ENCODE measurements around the gene C17orf78.

The C17orf78 gene

DNA sequence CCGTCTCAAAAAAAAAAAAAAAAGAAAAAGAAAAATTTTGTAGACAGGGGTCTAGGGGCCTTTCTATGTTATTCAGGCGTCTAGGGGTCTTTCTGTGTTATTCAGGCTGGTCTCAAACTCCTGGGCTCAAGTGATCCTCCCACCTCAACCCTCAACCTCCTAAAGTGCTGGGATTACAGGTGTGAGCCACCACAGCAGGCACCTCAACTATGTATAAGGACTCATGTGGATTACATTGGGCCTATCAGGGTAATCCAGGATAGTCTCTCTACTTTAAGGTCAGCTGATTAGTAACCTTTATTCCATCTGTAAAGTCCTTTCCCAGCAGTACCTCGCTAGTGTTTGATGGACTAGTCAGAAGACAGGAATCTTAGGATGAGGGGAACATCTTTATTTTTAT is 53.3 kb downstream of the C17orf78 start:
- H3K9ac ChIP-seq (ENCODE audit: low read length), result no peak overlapping the region
- no peak overlapping the region for H3K4me3 ChIP-seq (ENCODE audit: low read length)
- H3K4me2 ChIP-seq (ENCODE audit: low read length), result no peak overlapping the region
- peaks cover 12% of the 10 kb centered on the region; the same call in 1 of the 2 replicates for H3K79me2 ChIP-seq (ENCODE audit: low read length)
- 0 out of 2 replicates have a peak, but pooled peaks cover 6% of the 10 kb centered on the region for H3K4me1 ChIP-seq (ENCODE audit: low read length)
- no peaks in the 10 kb centered on the region for H3K27me3 ChIP-seq (ENCODE audit: low read depth, low read length)
- peaks cover 51% of the 10 kb centered on the region for H3K36me3 ChIP-seq (replicated peaks; ENCODE audit: low read depth, low read length)
- H4K20me1 ChIP-seq (ENCODE audit: insufficient read depth, low read length), result no peaks in the 10 kb centered on the region
- H2AFZ ChIP-seq (ENCODE audit: low read depth, low read length), result no peak overlapping the region
- H3K27ac ChIP-seq (ENCODE audit: low read length), result no peak overlapping the region
- H3K9me3 ChIP-seq (ENCODE audit: insufficient read depth, low read length), result no peaks in the 10 kb centered on the region
- TF ChIP-seq, protein P1, sequence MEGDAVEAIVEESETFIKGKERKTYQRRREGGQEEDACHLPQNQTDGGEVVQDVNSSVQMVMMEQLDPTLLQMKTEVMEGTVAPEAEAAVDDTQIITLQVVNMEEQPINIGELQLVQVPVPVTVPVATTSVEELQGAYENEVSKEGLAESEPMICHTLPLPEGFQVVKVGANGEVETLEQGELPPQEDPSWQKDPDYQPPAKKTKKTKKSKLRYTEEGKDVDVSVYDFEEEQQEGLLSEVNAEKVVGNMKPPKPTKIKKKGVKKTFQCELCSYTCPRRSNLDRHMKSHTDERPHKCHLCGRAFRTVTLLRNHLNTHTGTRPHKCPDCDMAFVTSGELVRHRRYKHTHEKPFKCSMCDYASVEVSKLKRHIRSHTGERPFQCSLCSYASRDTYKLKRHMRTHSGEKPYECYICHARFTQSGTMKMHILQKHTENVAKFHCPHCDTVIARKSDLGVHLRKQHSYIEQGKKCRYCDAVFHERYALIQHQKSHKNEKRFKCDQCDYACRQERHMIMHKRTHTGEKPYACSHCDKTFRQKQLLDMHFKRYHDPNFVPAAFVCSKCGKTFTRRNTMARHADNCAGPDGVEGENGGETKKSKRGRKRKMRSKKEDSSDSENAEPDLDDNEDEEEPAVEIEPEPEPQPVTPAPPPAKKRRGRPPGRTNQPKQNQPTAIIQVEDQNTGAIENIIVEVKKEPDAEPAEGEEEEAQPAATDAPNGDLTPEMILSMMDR (IDR thresholded peaks at IDR 0.05; ENCODE audit: low read depth, low read length), result no peak
- TF ChIP-seq EZH2phosphoT487 (IDR thresholded peaks at IDR 0.05; ENCODE audit: low read depth), result no peak

- no peak overlapping the region for H2AFZ ChIP-seq (ENCODE audit: low read depth, low read length)
- H3K4me3 ChIP-seq (ENCODE audit: low read length), result no peak overlapping the region
- TF ChIP-seq, protein P1 (IDR thresholded peaks at IDR 0.05; ENCODE audit: low read depth, low read length), result no peak
- no peak for TF ChIP-seq EZH2phosphoT487 (IDR thresholded peaks at IDR 0.05; ENCODE audit: low read depth)
- no peaks in the 10 kb centered on the region for H4K20me1 ChIP-seq (ENCODE audit: insufficient read depth, low read length)
- peaks cover 12% of the 10 kb centered on the region; the same call in 1 of the 2 replicates for H3K79me2 ChIP-seq (ENCODE audit: low read length)
- H3K9ac ChIP-seq (ENCODE audit: low read length), result no peak overlapping the region
- 0 out of 2 replicates have a peak overlapping the region, but pooled peaks have one; percentile 25 for H3K27ac ChIP-seq (ENCODE audit: low read length)
- no peaks in the 10 kb centered on the region for H3K9me3 ChIP-seq (ENCODE audit: insufficient read depth, low read length)
- H3K27me3 ChIP-seq (ENCODE audit: low read depth, low read length), result no peaks in the 10 kb centered on the region
- 0 out of 2 replicates have a peak, but pooled peaks cover 6% of the 10 kb centered on the region for H3K4me1 ChIP-seq (ENCODE audit: low read length)
- H3K36me3 ChIP-seq (replicated peaks; ENCODE audit: low read depth, low read length), result peaks cover 54% of the 10 kb centered on the region
- H3K4me2 ChIP-seq (ENCODE audit: low read length), result no peak overlapping the region
These were observed 53.7 kb downstream of the C17orf78 start for GRCh38 chr17:37429453-37429852.

GRCh38 chr17:37430051-37430627 is 54.4 kb downstream of the C17orf78 start:
- no peaks in the 10 kb centered on the region for H3K27me3 ChIP-seq (ENCODE audit: low read depth, low read length)
- no peak overlapping the region for H2AFZ ChIP-seq (ENCODE audit: low read depth, low read length)
- peaks cover 51% of the 10 kb centered on the region for H3K36me3 ChIP-seq (replicated peaks; ENCODE audit: low read depth, low read length)
- H3K4me1 ChIP-seq (ENCODE audit: low read length), result 0 out of 2 replicates have a peak, but pooled peaks cover 6% of the 10 kb centered on the region
- H4K20me1 ChIP-seq (ENCODE audit: insufficient read depth, low read length), result no peaks in the 10 kb centered on the region
- H3K4me2 ChIP-seq (ENCODE audit: low read length), result no peak overlapping the region
- no peaks in the 10 kb centered on the region for H3K9me3 ChIP-seq (ENCODE audit: insufficient read depth, low read length)
- H3K4me3 ChIP-seq (ENCODE audit: low read length), result no peak overlapping the region
- H3K9ac ChIP-seq (ENCODE audit: low read length), result no peak overlapping the region
- peak overlapping the region; percentile 25 for H3K27ac ChIP-seq (ENCODE audit: low read length)
- TF ChIP-seq, protein P1 (IDR thresholded peaks at IDR 0.05; ENCODE audit: low read depth, low read length), result no peak
- TF ChIP-seq EZH2phosphoT487 (IDR thresholded peaks at IDR 0.05; ENCODE audit: low read depth), result no peak
- H3K79me2 ChIP-seq (ENCODE audit: low read length), result peaks cover 12% of the 10 kb centered on the region; the same call in 1 of the 2 replicates

- Histone ChIP-seq H3K9ac (ENCODE audit: low read length) (no peak overlapping the region), H3K4me3 (ENCODE audit: low read length) (no peak overlapping the region), H3K27me3 (ENCODE audit: low read depth, low read length) (no peaks in the 10 kb centered on the region), H2AFZ (ENCODE audit: low read depth, low read length) (no peak overlapping the region), H3K4me1 (ENCODE audit: low read length) (0 out of 2 replicates have a peak, but pooled peaks cover 6% of the 10 kb centered on the region), H4K20me1 (ENCODE audit: insufficient read depth, low read length) (no peaks in the 10 kb centered on the region), H3K36me3 (replicated peaks; ENCODE audit: low read depth, low read length) (peaks cover 36% of the 10 kb centered on the region), H3K4me2 (ENCODE audit: low read length) (no peak overlapping the region), H3K27ac (ENCODE audit: low read length) (no peak overlapping the region), H3K9me3 (ENCODE audit: insufficient read depth, low read length) (no peaks in the 10 kb centered on the region), H3K79me2 (ENCODE audit: low read length) (peaks cover 12% of the 10 kb centered on the region; the same call in 1 of the 2 replicates)
- TF ChIP-seq EZH2phosphoT487 (IDR thresholded peaks at IDR 0.05; ENCODE audit: low read depth), result no peak
- TF ChIP-seq, protein P1 (IDR thresholded peaks at IDR 0.05; ENCODE audit: low read depth, low read length), result no peak
These were observed 56.9 kb downstream of the C17orf78 start for GRCh38 chr17:37432671-37433070.

Measured in OCI-LY3 (cell line).